Measurements from ENCODE around the gene USP28.
"Not testable (repeated sequence)": the region's sequence is repeated elsewhere in the genome, so short reads cannot be mapped to it uniquely, and the experiment has no call there.

The USP28 gene

GRCh38 chr11:113773416-113774173, 101.8 kb downstream of the USP28 start, which contains the start of gene ZW10:
ZW10 (minus strand) TSS chr11:113773692; CDS start chr11:113773666, 26 bp downstream.
- DNase-seq (ENCODE audit: low spot score) = peak; percentile 96

- peak; percentile 30 for DNase-seq (ENCODE audit: low spot score)
Measured at GRCh38 chr11:113773092-113773415, 102.3 kb downstream of the USP28 start.

GRCh38 chr11:113771964-113772363, 103.4 kb downstream of the USP28 start:
- DNase-seq (ENCODE audit: low spot score) = no peak

- DNase-seq (ENCODE audit: low spot score) = no peak
Measured at GRCh38 chr11:113764527-113765219, 110.7 kb downstream of the USP28 start.

- DNase-seq (ENCODE audit: low spot score) = not testable (repeated sequence)
Measured at GRCh38 chr11:113763040-113763439, 112.3 kb downstream of the USP28 start.

- no peak for DNase-seq (ENCODE audit: low spot score)
Measured at GRCh38 chr11:113760241-113760640, 115.1 kb downstream of the USP28 start.

GRCh38 chr11:113752932-113753331, 122.4 kb downstream of the USP28 start:
- no peak for DNase-seq (ENCODE audit: low spot score)

Measured in RKO (cell line).